Naive thymus-derived CD4-positive, alpha-beta T cell (primary cell): ENCODE data around the gene C14orf180. TPM values are rescaled to one million over a fixed set of nuclear protein-coding genes. Genes with fewer than 3 reads are reported as not detected.

ENCODE experiments used
- ATAC-seq: fragments of 150-1000 bp; cut with Tn5 transposase; 2 replicates; pipeline ENCODE4 v1.10.0; 2021; ENCODE audit warnings: mild to moderate bottlenecking, moderate library complexity
- CTCF ChIA-PET: fragments of 350-600 bp; sonication (Branson Sonifier 250); formaldehyde crosslinking; loops from one replicate; lab custom pipeline; 2021; ENCODE audit warnings: antibody characterized with exemption; lab: Charles Lee
- POLR2A ChIA-PET: fragments of 350-600 bp; sonication (Branson Sonifier 250); formaldehyde crosslinking; loops from one replicate; lab custom pipeline; 2021; ENCODE audit warnings: antibody characterized with exemption, inconsistent platforms; lab: Charles Lee
- DNase-seq, 9 donors: peaks; one replicate each; pipeline versions ENCODE4 v3.0.0 to v3.0.0-alpha.2; 2020 to 2022; ENCODE audit warnings: mixed read lengths in 1 of 9
- H3K27ac ChIP-seq: one replicate; pipeline ENCODE4 v1.7.0; 2013; ENCODE audit warnings: mild to moderate bottlenecking, low read depth, low read length, moderate library complexity
- H3K27me3 ChIP-seq, 2 donors: one replicate each; pipeline ENCODE4 v1.7.0; 2013; ENCODE audit warnings: low read length in 2 of 2, mild to moderate bottlenecking in 2 of 2, moderate library complexity in 2 of 2; ENCODE audit not compliant: control insufficient read depth in 2 of 2, insufficient read depth in 2 of 2
- H3K36me3 ChIP-seq, 3 experiments: 1 replicate in 2 of 3; 2 replicates in 1 of 3; pipeline ENCODE4 v1.7.0; 2013; ENCODE audit warnings: low read length in 3 of 3, mild to moderate bottlenecking in 3 of 3, moderate library complexity in 1 of 3; ENCODE audit not compliant: insufficient read depth in 3 of 3, control insufficient read depth in 2 of 3
- H3K4me1 ChIP-seq, 2 donors: one replicate each; pipeline ENCODE4 v1.7.0; 2013; ENCODE audit warnings: low read length in 2 of 2, mild to moderate bottlenecking in 2 of 2, moderate library complexity in 1 of 2; ENCODE audit not compliant: control insufficient read depth in 2 of 2, insufficient read depth in 2 of 2
- H3K4me3 ChIP-seq: 2 replicates; pipeline ENCODE4 v1.7.0; 2013; ENCODE audit warnings: mild to moderate bottlenecking, low read length
- H3K9me3 ChIP-seq, 3 experiments: 1 replicate in 2 of 3; 2 replicates in 1 of 3; pipeline ENCODE4 v1.7.0; 2013; ENCODE audit warnings: low read length in 3 of 3; ENCODE audit not compliant: control insufficient read depth in 2 of 3
- H3K27ac Mint-ChIP-seq, 9 donors: one replicate each; pipeline ENCODE4 v1.8.0; 2020 to 2022; ENCODE audit warnings: mixed read lengths in 9 of 9, mild to moderate bottlenecking in 8 of 9, moderate library complexity in 5 of 9, inconsistent platforms in 2 of 9
- H3K27me3 Mint-ChIP-seq, 5 donors: one replicate each; pipeline ENCODE4 v1.8.0; 2021 to 2022; ENCODE audit warnings: mixed read lengths in 5 of 5, mild to moderate bottlenecking in 1 of 5
- H3K36me3 Mint-ChIP-seq, 5 donors: one replicate each; pipeline ENCODE4 v1.8.0; 2020 to 2022; ENCODE audit warnings: mixed read lengths in 5 of 5, mild to moderate bottlenecking in 3 of 5, inconsistent platforms in 1 of 5
- H3K4me1 Mint-ChIP-seq, 7 donors: one replicate each; pipeline ENCODE4 v1.8.0; 2020 to 2022; ENCODE audit warnings: mixed read lengths in 7 of 7, mild to moderate bottlenecking in 3 of 7, inconsistent platforms in 1 of 7
- H3K4me3 Mint-ChIP-seq, 10 donors: one replicate each; pipeline ENCODE4 v1.8.0; 2020 to 2022; ENCODE audit warnings: mild to moderate bottlenecking in 10 of 10, mixed read lengths in 10 of 10, moderate library complexity in 6 of 10, inconsistent platforms in 2 of 10
- H3K9me3 Mint-ChIP-seq, 11 donors: one replicate each; pipeline ENCODE4 v1.8.0; 2020 to 2022; ENCODE audit warnings: mixed read lengths in 11 of 11, mild to moderate bottlenecking in 4 of 11, inconsistent platforms in 1 of 11, moderate library complexity in 1 of 11
- intact Hi-C, 2 donors: fragments of 100-400 bp; cut with micrococcal nuclease; formaldehyde crosslinking; loops; one replicate each; pipeline ENCODE4 v1.15.1; 2023
- polyA plus RNA-seq, 2 donors: library from polyadenylated mRNA; unstranded; fragments of 300-500 nt; fragmentation: Illumina TruSeq; gene quantifications; one replicate each; pipeline ENCODE4 v1.2.3, GENCODE V29; 2021
- total RNA-seq, 6 experiments: library from RNA in 5 of 6; stranded (reverse) in 5 of 6; gene quantifications; 1 replicate in 5 of 6; 2 replicates in 1 of 6; pipeline ENCODE4 v1.2.3 and lab custom pipeline; 2021 to 2026

The C14orf180 gene
- total and polyA plus RNA-seq, 7 experiments from 2014 or later = not detected

- intact Hi-C loops = no loop called here
- CTCF ChIA-PET = no interaction called here
- H3K4me1 Mint-ChIP-seq = peaks cover 0 to 1% (median 0%) of the 10 kb centered on the region in 7 donors
Observed at GRCh38 chr14:104590240-104590965, 10.8 kb downstream of the C14orf180 start.

GRCh38 chr14:104591031-104591430 lies 11.5 kb downstream of the C14orf180 start:
- CTCF ChIA-PET = no interaction called here
- ATAC-seq (no peak), DNase-seq (no peak)
- peaks cover 0 to 1% (median 0%) of the 10 kb centered on the region in 11 donors for H3K9me3 Mint-ChIP-seq
- no peaks in the 10 kb centered on the region for H3K36me3 ChIP-seq
- no peak overlapping the region for H3K27ac Mint-ChIP-seq
- H3K4me1 Mint-ChIP-seq = peaks cover 0 to 1% (median 0%) of the 10 kb centered on the region in 7 donors
- no peaks in the 10 kb centered on the region for H3K36me3 Mint-ChIP-seq
- no peaks in the 10 kb centered on the region for H3K27me3 ChIP-seq
- H3K4me3 Mint-ChIP-seq = no peak overlapping the region
- H3K4me1 ChIP-seq = no peaks in the 10 kb centered on the region
- POLR2A ChIA-PET = no interaction called here
- no peak overlapping the region for H3K4me3 ChIP-seq
- no peak overlapping the region for H3K27ac ChIP-seq
- intact Hi-C loops = no loop called here
- H3K9me3 ChIP-seq = no peaks in the 10 kb centered on the region
- H3K27me3 Mint-ChIP-seq = peaks cover 0 to 13% (median 5%) of the 10 kb centered on the region in 5 donors

More at GRCh38 chr14:104590240-104590965, 10.8 kb downstream of the C14orf180 start:
- Histone ChIP-seq H3K4me3 (no peak overlapping the region), H3K4me1 (no peaks in the 10 kb centered on the region), H3K27ac (no peak overlapping the region), H3K27me3 (no peaks in the 10 kb centered on the region), H3K9me3 (no peaks in the 10 kb centered on the region), H3K36me3 (no peaks in the 10 kb centered on the region)
- Mint-ChIP-seq H3K36me3 (no peaks in the 10 kb centered on the region), H3K4me3 (no peak overlapping the region), H3K9me3 (peaks cover 0 to 1% (median 0%) of the 10 kb centered on the region in 11 donors), H3K27me3 (peaks cover 0 to 13% (median 8%) of the 10 kb centered on the region in 5 donors), H3K27ac (no peak overlapping the region)
- DNase-seq (no peak), ATAC-seq (no peak)
- POLR2A ChIA-PET = no interaction called here

GRCh38 chr14:104591506-104592291 lies 12.1 kb downstream of the C14orf180 start:
- POLR2A ChIA-PET = no interaction called here
- H3K9me3 Mint-ChIP-seq = peaks cover 0 to 1% (median 0%) of the 10 kb centered on the region in 11 donors

GRCh38 chr14:104592292-104592672 lies 12.7 kb downstream of the C14orf180 start:
- H3K27ac ChIP-seq = no peak overlapping the region
- no peaks in the 10 kb centered on the region for H3K4me1 ChIP-seq
- H3K9me3 Mint-ChIP-seq = peaks cover 0 to 1% (median 0%) of the 10 kb centered on the region in 11 donors
- no peaks in the 10 kb centered on the region for H3K27me3 ChIP-seq
- peaks cover 0 to 13% (median 5%) of the 10 kb centered on the region in 5 donors for H3K27me3 Mint-ChIP-seq
- H3K27ac Mint-ChIP-seq = no peak overlapping the region
- DNase-seq = no peak
- ChIA-PET POLR2A (no interaction called here), CTCF (no interaction called here)
- no peaks in the 10 kb centered on the region for H3K36me3 Mint-ChIP-seq
- no peaks in the 10 kb centered on the region for H3K36me3 ChIP-seq
- no peaks in the 10 kb centered on the region for H3K9me3 ChIP-seq
- H3K4me1 Mint-ChIP-seq = peaks cover 0 to 1% (median 0%) of the 10 kb centered on the region in 7 donors
- ATAC-seq = no peak
- intact Hi-C loops = no loop called here
- no peak overlapping the region for H3K4me3 ChIP-seq
- no peak overlapping the region for H3K4me3 Mint-ChIP-seq

More at GRCh38 chr14:104591506-104592291, 12.1 kb downstream of the C14orf180 start:
- peaks cover 0 to 1% (median 0%) of the 10 kb centered on the region in 7 donors for H3K4me1 Mint-ChIP-seq
- H3K36me3 Mint-ChIP-seq = no peaks in the 10 kb centered on the region
- H3K27me3 ChIP-seq = no peaks in the 10 kb centered on the region
- H3K27me3 Mint-ChIP-seq = peaks cover 0 to 11% (median 5%) of the 10 kb centered on the region in 5 donors
- no peak overlapping the region for H3K27ac ChIP-seq
- no peak overlapping the region for H3K4me3 Mint-ChIP-seq
- no peaks in the 10 kb centered on the region for H3K36me3 ChIP-seq
- no peaks in the 10 kb centered on the region for H3K9me3 ChIP-seq
- no peak overlapping the region for H3K4me3 ChIP-seq
- ATAC-seq (no peak), DNase-seq (no peak)
- CTCF ChIA-PET = no interaction called here
- H3K4me1 ChIP-seq = no peaks in the 10 kb centered on the region
- no peak overlapping the region for H3K27ac Mint-ChIP-seq
- intact Hi-C loops = no loop called here

- Histone ChIP-seq H3K36me3 (no peaks in the 10 kb centered on the region), H3K9me3 (no peaks in the 10 kb centered on the region), H3K27me3 (no peaks in the 10 kb centered on the region), H3K27ac (no peak overlapping the region), H3K4me1 (no peaks in the 10 kb centered on the region), H3K4me3 (no peak overlapping the region)
- POLR2A ChIA-PET = no interaction called here
- peaks cover 0 to 1% (median 0%) of the 10 kb centered on the region in 11 donors for H3K9me3 Mint-ChIP-seq
- intact Hi-C loops = no loop called here
- peaks cover 0 to 13% (median 5%) of the 10 kb centered on the region in 5 donors for H3K27me3 Mint-ChIP-seq
- ATAC-seq (no peak), DNase-seq (no peak)
- no peaks in the 10 kb centered on the region for H3K36me3 Mint-ChIP-seq
- no peak overlapping the region for H3K4me3 Mint-ChIP-seq
- CTCF ChIA-PET = no interaction called here
- H3K27ac Mint-ChIP-seq = no peak overlapping the region
- H3K4me1 Mint-ChIP-seq = peaks cover 0 to 1% (median 0%) of the 10 kb centered on the region in 7 donors
Observed at GRCh38 chr14:104592785-104593184, 13.2 kb downstream of the C14orf180 start.

GRCh38 chr14:104593241-104593701 lies 13.7 kb downstream of the C14orf180 start:
- no peaks in the 10 kb centered on the region for H3K9me3 ChIP-seq
- Mint-ChIP-seq H3K27ac (no peak overlapping the region), H3K9me3 (peaks cover 0 to 1% (median 0%) of the 10 kb centered on the region in 11 donors), H3K27me3 (peaks cover 0 to 13% (median 5%) of the 10 kb centered on the region in 5 donors), H3K4me3 (no peak overlapping the region), H3K36me3 (no peaks in the 10 kb centered on the region), H3K4me1 (peaks cover 0 to 1% (median 0%) of the 10 kb centered on the region in 7 donors)
- H3K27ac ChIP-seq = no peak overlapping the region
- ChIA-PET POLR2A (no interaction called here), CTCF (no interaction called here)
- H3K27me3 ChIP-seq = no peaks in the 10 kb centered on the region
- H3K4me3 ChIP-seq = no peak overlapping the region
- ATAC-seq = no peak
- H3K36me3 ChIP-seq = no peaks in the 10 kb centered on the region
- intact Hi-C loops = no loop called here
- no peaks in the 10 kb centered on the region for H3K4me1 ChIP-seq
- DNase-seq = no peak
